T-helper 17 cell (primary cell): ENCODE results near the gene SLC38A1. TPM values are rescaled to one million over a fixed set of nuclear protein-coding genes. Genes with fewer than 3 reads are reported as not detected.
A peak's percentile ranks its signal among the peaks of the same experiment; 100 is the strongest.

Source experiments
- ATAC-seq: fragments of 150-1000 bp; cut with Tn5 transposase; 2 replicates; pipeline ENCODE4 v1.10.0; 2021; ENCODE audit warnings: mild to moderate bottlenecking, moderate library complexity
- DNase-seq, 3 donors: peaks; one replicate each; pipeline versions ENCODE4 v3.0.0 to v3.0.0-alpha.2; 2020 to 2021
- H3K9me3 ChIP-seq: one replicate; pipeline ENCODE4 v1.7.0; 2013; ENCODE audit warnings: low read length, mild to moderate bottlenecking; ENCODE audit not compliant: control insufficient read depth, poor library complexity, severe bottlenecking
- H3K27ac Mint-ChIP-seq: one replicate; pipeline ENCODE4 v1.8.0; 2022; ENCODE audit warnings: mild to moderate bottlenecking, moderate library complexity, mixed read lengths
- H3K27me3 Mint-ChIP-seq: one replicate; pipeline ENCODE4 v1.8.0; 2022; ENCODE audit warnings: mixed read lengths
- H3K36me3 Mint-ChIP-seq: one replicate; pipeline ENCODE4 v1.8.0; 2022; ENCODE audit warnings: low read depth, mixed read lengths
- H3K4me1 Mint-ChIP-seq: one replicate; pipeline ENCODE4 v1.8.0; 2022; ENCODE audit warnings: mild to moderate bottlenecking, mixed read lengths
- H3K4me3 Mint-ChIP-seq: one replicate; pipeline ENCODE4 v1.8.0; 2022; ENCODE audit warnings: mild to moderate bottlenecking, moderate library complexity, mixed read lengths
- total RNA-seq, 4 donors: library from RNA in 2 of 4; stranded (reverse) in 2 of 4; gene quantifications; one replicate each; pipeline ENCODE4 v1.2.3 and lab custom pipeline; 2022 to 2026

Gene SLC38A1
- total RNA-seq, 2 donors from 2014 or later: 262 to 265 TPM

- peaks cover 18% of the 10 kb centered on the region for H3K36me3 Mint-ChIP-seq
- peak overlapping the region; percentile 84 for H3K4me3 Mint-ChIP-seq
- no peaks in the 10 kb centered on the region for H3K9me3 ChIP-seq
- H3K27me3 Mint-ChIP-seq: no peaks in the 10 kb centered on the region
- DNase-seq (no peak), ATAC-seq (peak; percentile 1)
- peaks cover 79% of the 10 kb centered on the region for H3K4me1 Mint-ChIP-seq
- H3K27ac Mint-ChIP-seq: peak overlapping the region; percentile 99
These were observed 49.5 kb downstream of the SLC38A1 start for GRCh38 chr12:46219132-46219876.

- H3K4me3 Mint-ChIP-seq: peak overlapping the region; percentile 84
- peak overlapping the region; percentile 99 for H3K27ac Mint-ChIP-seq
- ATAC-seq: no peak
- no peak for DNase-seq
- peaks cover 81% of the 10 kb centered on the region for H3K4me1 Mint-ChIP-seq
- no peaks in the 10 kb centered on the region for H3K9me3 ChIP-seq
- H3K36me3 Mint-ChIP-seq: peaks cover 15% of the 10 kb centered on the region
- H3K27me3 Mint-ChIP-seq: no peaks in the 10 kb centered on the region
These were observed 50.3 kb downstream of the SLC38A1 start for GRCh38 chr12:46218322-46219095.

- no peaks in the 10 kb centered on the region for H3K9me3 ChIP-seq
- Mint-ChIP-seq H3K27ac (peak overlapping the region; percentile 99), H3K4me1 (peaks cover 82% of the 10 kb centered on the region), H3K36me3 (peaks cover 14% of the 10 kb centered on the region), H3K27me3 (no peaks in the 10 kb centered on the region), H3K4me3 (peak overlapping the region; percentile 84)
- peak; percentile 23 to 44 (median 29) for DNase-seq
- ATAC-seq: peak; percentile 44
These were observed 51.1 kb downstream of the SLC38A1 start for GRCh38 chr12:46217541-46218321.

- peak overlapping the region; percentile 99 for H3K27ac Mint-ChIP-seq
- peaks cover 15% of the 10 kb centered on the region for H3K36me3 Mint-ChIP-seq
- H3K27me3 Mint-ChIP-seq: no peaks in the 10 kb centered on the region
- DNase-seq: peak; percentile 47 to 71 (median 65)
- H3K4me3 Mint-ChIP-seq: peak overlapping the region; percentile 87
- peak; percentile 81 for ATAC-seq
- peaks cover 84% of the 10 kb centered on the region for H3K4me1 Mint-ChIP-seq
- no peaks in the 10 kb centered on the region for H3K9me3 ChIP-seq
These were observed 54.0 kb downstream of the SLC38A1 start for GRCh38 chr12:46214668-46215436.

- no peaks in the 10 kb centered on the region for H3K27me3 Mint-ChIP-seq
- H3K9me3 ChIP-seq: no peaks in the 10 kb centered on the region
- ATAC-seq: no peak
- H3K36me3 Mint-ChIP-seq: peaks cover 12% of the 10 kb centered on the region
- H3K27ac Mint-ChIP-seq: peak overlapping the region; percentile 99
- DNase-seq: no peak
- H3K4me3 Mint-ChIP-seq: peak overlapping the region; percentile 41
- peaks cover 73% of the 10 kb centered on the region for H3K4me1 Mint-ChIP-seq
These were observed 56.5 kb downstream of the SLC38A1 start for GRCh38 chr12:46212108-46212982.

- ATAC-seq: no peak
- Mint-ChIP-seq H3K4me1 (peaks cover 65% of the 10 kb centered on the region), H3K4me3 (peak overlapping the region; percentile 81), H3K27ac (peak overlapping the region; percentile 99), H3K36me3 (peaks cover 8% of the 10 kb centered on the region), H3K27me3 (no peaks in the 10 kb centered on the region)
- no peak for DNase-seq
- no peaks in the 10 kb centered on the region for H3K9me3 ChIP-seq
These were observed 57.9 kb downstream of the SLC38A1 start for GRCh38 chr12:46210873-46211439.

GRCh38 chr12:46209914-46210872 lies 58.6 kb downstream of the SLC38A1 start:
- H3K27me3 Mint-ChIP-seq: no peaks in the 10 kb centered on the region
- peak in 1 of 3 donors; percentile 31 for DNase-seq
- H3K27ac Mint-ChIP-seq: peak overlapping the region; percentile 99
- no peaks in the 10 kb centered on the region for H3K9me3 ChIP-seq
- peaks cover 7% of the 10 kb centered on the region for H3K36me3 Mint-ChIP-seq
- H3K4me3 Mint-ChIP-seq: peak overlapping the region; percentile 81
- ATAC-seq: peak; percentile 51
- peaks cover 57% of the 10 kb centered on the region for H3K4me1 Mint-ChIP-seq

GRCh38 chr12:46209170-46209569 lies 59.7 kb downstream of the SLC38A1 start:
- DNase-seq: no peak
- Mint-ChIP-seq H3K4me1 (peaks cover 50% of the 10 kb centered on the region), H3K36me3 (peaks cover 9% of the 10 kb centered on the region), H3K4me3 (peak overlapping the region; percentile 59), H3K27me3 (no peaks in the 10 kb centered on the region), H3K27ac (peak overlapping the region; percentile 99)
- no peaks in the 10 kb centered on the region for H3K9me3 ChIP-seq
- no peak for ATAC-seq

GRCh38 chr12:46208370-46208769 lies 60.5 kb downstream of the SLC38A1 start:
- peaks cover 44% of the 10 kb centered on the region for H3K4me1 Mint-ChIP-seq
- no peaks in the 10 kb centered on the region for H3K9me3 ChIP-seq
- ATAC-seq (no peak), DNase-seq (no peak)
- H3K36me3 Mint-ChIP-seq: peaks cover 12% of the 10 kb centered on the region
- peak overlapping the region; percentile 99 for H3K27ac Mint-ChIP-seq
- H3K27me3 Mint-ChIP-seq: no peaks in the 10 kb centered on the region
- H3K4me3 Mint-ChIP-seq: no peak overlapping the region

- H3K36me3 Mint-ChIP-seq: peaks cover 11% of the 10 kb centered on the region
- H3K9me3 ChIP-seq: no peaks in the 10 kb centered on the region
- ATAC-seq (no peak), DNase-seq (no peak)
- H3K27ac Mint-ChIP-seq: peak overlapping the region; percentile 99
- H3K4me1 Mint-ChIP-seq: peaks cover 39% of the 10 kb centered on the region
- no peaks in the 10 kb centered on the region for H3K27me3 Mint-ChIP-seq
- H3K4me3 Mint-ChIP-seq: peak overlapping the region; percentile 41
These were observed 61.2 kb downstream of the SLC38A1 start for GRCh38 chr12:46207644-46208043.

GRCh38 chr12:46206471-46206870 lies 62.4 kb downstream of the SLC38A1 start:
- Mint-ChIP-seq H3K27me3 (no peaks in the 10 kb centered on the region), H3K4me3 (no peak overlapping the region), H3K27ac (peak overlapping the region; percentile 61), H3K4me1 (peaks cover 28% of the 10 kb centered on the region), H3K36me3 (peaks cover 6% of the 10 kb centered on the region)
- no peaks in the 10 kb centered on the region for H3K9me3 ChIP-seq
- ATAC-seq: no peak
- no peak for DNase-seq
